Keratinocyte (primary cell): ENCODE measurements around the gene DSCAML1. TPM values are rescaled to one million over a fixed set of nuclear protein-coding genes. Genes with fewer than 3 reads are reported as not detected.

Source experiments
- DNase-seq: peaks from one replicate; pipeline ENCODE4 v3.0.0-alpha.2; 2011; ENCODE audit warnings: low read depth, missing footprints, low spot score
- FAIRE-seq: peaks from 2 replicates; lab custom pipeline; 2011; peaks lifted over from hg19 to GRCh38; lab: Jason Lieb, UNC
- H2AFZ ChIP-seq: 2 replicates; pipeline ENCODE4 v1.6.0; 2012; ENCODE audit warnings: low read length, control low read depth, inconsistent platforms; ENCODE audit not compliant: control insufficient read depth
- H3K27ac ChIP-seq: 2 replicates; pipeline ENCODE4 v1.5.1; 2011; ENCODE audit warnings: low read length; ENCODE audit not compliant: control insufficient read depth, insufficient read depth
- H3K27me3 ChIP-seq: 3 replicates; pipeline ENCODE4 v1.6.0; 2011; ENCODE audit warnings: low read length; ENCODE audit not compliant: control insufficient read depth, insufficient read depth; ENCODE audit errors: extremely low read depth
- H3K36me3 ChIP-seq, 2 experiments: 2 replicates in 1 of 2; 3 replicates in 1 of 2; pipeline ENCODE4 v1.5.1; 2011; ENCODE audit warnings: low read length in 2 of 2, mild to moderate bottlenecking in 1 of 2; ENCODE audit not compliant: control insufficient read depth in 2 of 2, insufficient read depth in 2 of 2; ENCODE audit errors: extremely low read depth in 1 of 2
- H3K4me1 ChIP-seq: 3 replicates; pipeline ENCODE4 v1.5.1; 2011; ENCODE audit warnings: low read length; ENCODE audit not compliant: control insufficient read depth, insufficient read depth; ENCODE audit errors: extremely low read depth
- H3K4me2 ChIP-seq: 3 replicates; pipeline ENCODE4 v1.6.0; 2011; ENCODE audit warnings: low read depth, low read length; ENCODE audit not compliant: control insufficient read depth, insufficient read depth; ENCODE audit errors: extremely low read depth
- H3K4me3 ChIP-seq, 3 experiments: fragments of 200-600 bp in 1 of 3; sonication (generic) in 1 of 3; 2 replicates in 2 of 3; 3 replicates in 1 of 3; pipeline ENCODE4 v1.5.1; 2011 to 2016; ENCODE audit warnings: low read length in 3 of 3, mild to moderate bottlenecking in 3 of 3, control low read depth in 2 of 3, inconsistent platforms in 1 of 3, low read depth in 1 of 3, mixed read lengths in 1 of 3, mixed run types in 1 of 3, moderate library complexity in 1 of 3; ENCODE audit not compliant: control insufficient read depth in 2 of 3, insufficient read depth in 2 of 3; ENCODE audit errors: extremely low read depth in 1 of 3
- H3K79me2 ChIP-seq: 2 replicates; pipeline ENCODE4 v1.6.0; 2012; ENCODE audit warnings: low read length; ENCODE audit not compliant: control insufficient read depth, insufficient read depth
- H3K9ac ChIP-seq: 3 replicates; pipeline ENCODE4 v1.6.0; 2011; ENCODE audit warnings: low read length; ENCODE audit not compliant: control insufficient read depth, insufficient read depth; ENCODE audit errors: extremely low read depth
- H3K9me1 ChIP-seq: 3 replicates; pipeline ENCODE4 v1.6.0; 2011; ENCODE audit warnings: low read length; ENCODE audit not compliant: control insufficient read depth, insufficient read depth; ENCODE audit errors: extremely low read depth
- H3K9me3 ChIP-seq: 2 replicates; pipeline ENCODE4 v1.5.1; 2012; ENCODE audit warnings: low read depth, low read length; ENCODE audit not compliant: control insufficient read depth
- H4K20me1 ChIP-seq: 3 replicates; pipeline ENCODE4 v1.6.0; 2011; ENCODE audit warnings: low read length; ENCODE audit not compliant: control insufficient read depth, insufficient read depth; ENCODE audit errors: extremely low read depth
- CTCF ChIP-seq, 3 experiments: IDR thresholded peaks in 1 of 3; conservative IDR thresholded peaks in 1 of 3; optimal IDR thresholded peaks in 1 of 3; 2 replicates in 2 of 3; 3 replicates in 1 of 3; pipeline versions ENCODE3 to v1.5.1; 2011; ENCODE audit warnings: low read length in 3 of 3, mild to moderate bottlenecking in 3 of 3, moderate library complexity in 2 of 3, control low read depth in 1 of 3, inconsistent platforms in 1 of 3; ENCODE audit not compliant: insufficient read depth in 2 of 3; ENCODE audit errors: extremely low read depth in 1 of 3
- EZH2 ChIP-seq: IDR thresholded peaks from one replicate; pipeline ENCODE4 v1.6.1; 2012; ENCODE audit warnings: inconsistent platforms, mild to moderate bottlenecking, low read length, moderate library complexity
- dilution Hi-C: fragments of 300-500 bp; cut with MboI; formaldehyde crosslinking; loops from one replicate; pipeline ENCODE4 v1.7.0; 2020; ENCODE audit warnings: low sequenced_read_pairs; ENCODE audit not compliant: extremely low pct_ligation_motif_present
- polyA plus RNA-seq, 5 experiments: library from polyadenylated mRNA; depleted of rRNA in 3 of 5; stranded (reverse) in 3 of 5; stranded (forward) in 1 of 5; unstranded in 1 of 5; fragments of >200 nt; gene quantifications; 1 replicate in 1 of 5; 2 replicates in 3 of 5; 3 replicates in 1 of 5; pipeline versions ENCODE4 v1.2.1 to v1.2.3, GENCODE V29; 2011 to 2012; ENCODE audit warnings: missing spikeins in 2 of 5, low read depth in 1 of 5, low replicate concordance in 1 of 5

Gene DSCAML1
- polyA plus RNA-seq, 1 donor (not counting 4 experiments of a cell fraction or from before 2014, with no cell fraction given), result not detected

GRCh38 chr11:117794135-117794534, 2.9 kb downstream of the DSCAML1 start:
- Histone ChIP-seq H3K4me3 (no peak overlapping the region), H3K4me1 (peaks cover 6% of the 10 kb centered on the region), H4K20me1 (no peaks in the 10 kb centered on the region), H3K9me1 (no peaks in the 10 kb centered on the region), H3K9ac (no peak overlapping the region), H3K4me2 (no peak overlapping the region), H3K9me3 (no peaks in the 10 kb centered on the region), H3K36me3 (no peaks in the 10 kb centered on the region), H3K27ac (no peak overlapping the region), H3K79me2 (no peaks in the 10 kb centered on the region), H2AFZ (no peak overlapping the region), H3K27me3 (peaks cover 67% of the 10 kb centered on the region)
- TF ChIP-seq CTCF (optimal IDR thresholded peaks at IDR 0.05 in 1 of 3, IDR thresholded peaks at IDR 0.05 in 1 of 3, conservative IDR thresholded peaks at IDR 0.05 in 1 of 3; ENCODE audit: extremely low read depth in 1 of 3, insufficient read depth in 2 of 3, low read length in 3 of 3), result no peak
- no peak for TF ChIP-seq EZH2
- DNase-seq, result no peak
- no peak for FAIRE-seq
- dilution Hi-C loops, result no loop called here

- dilution Hi-C loops, result no loop called here
- Histone ChIP-seq H3K27me3 (peaks cover 63% of the 10 kb centered on the region), H3K4me1 (peaks cover 6% of the 10 kb centered on the region)
These were observed 3.4 kb downstream of the DSCAML1 start for GRCh38 chr11:117793583-117793982.

More at GRCh38 chr11:117793583-117793982, 3.4 kb downstream of the DSCAML1 start:
- DNase-seq, result no peak
- Histone ChIP-seq H3K9ac (no peak overlapping the region), H3K79me2 (no peaks in the 10 kb centered on the region), H3K4me2 (no peak overlapping the region), H3K27ac (no peak overlapping the region), H3K9me3 (no peaks in the 10 kb centered on the region), H4K20me1 (no peaks in the 10 kb centered on the region), H3K36me3 (no peaks in the 10 kb centered on the region), H3K4me3 (no peak overlapping the region), H2AFZ (no peak overlapping the region), H3K9me1 (no peaks in the 10 kb centered on the region)
- FAIRE-seq, result no peak
- TF ChIP-seq CTCF (optimal IDR thresholded peaks at IDR 0.05 in 1 of 3, IDR thresholded peaks at IDR 0.05 in 1 of 3, conservative IDR thresholded peaks at IDR 0.05 in 1 of 3; ENCODE audit: extremely low read depth in 1 of 3, insufficient read depth in 2 of 3, low read length in 3 of 3), result no peak
- TF ChIP-seq EZH2, result no peak
